Measurements from ENCODE around the gene IGFN1. TPM values are rescaled to one million over a fixed set of nuclear protein-coding genes. Genes with fewer than 3 reads are reported as not detected.

IGFN1 gene
- total RNA-seq, 1 experiment from 2014 or later, result 0.04 TPM

- Histone ChIP-seq H3K4me1 (ENCODE audit: insufficient read depth, low read length) (no peaks in the 10 kb centered on the region), H3K4me3 (ENCODE audit: low read length) (no peak overlapping the region), H3K27ac (ENCODE audit: low read length) (no peak overlapping the region), H3K79me2 (ENCODE audit: low read length) (no peaks in the 10 kb centered on the region), H2AFZ (ENCODE audit: low read length) (no peak overlapping the region), H3K9ac (ENCODE audit: low read length) (no peak overlapping the region), H3F3A (ENCODE audit: low read length, unreplicated experiment) (no peaks in the 10 kb centered on the region), H3K36me3 (ENCODE audit: low read depth, low read length) (no peaks in the 10 kb centered on the region), H3K9me3 (ENCODE audit: low read length) (no peaks in the 10 kb centered on the region), H3K27me3 (ENCODE audit: low read length) (peaks cover 16% of the 10 kb centered on the region; the same call in 1 of the 2 replicates), H4K20me1 (ENCODE audit: low read length) (no peaks in the 10 kb centered on the region), H3K4me2 (ENCODE audit: low read length) (no peak overlapping the region), H3K9me2 (replicated peaks; ENCODE audit: low read length) (no peaks in the 10 kb centered on the region)
- intact Hi-C loops (cut with micrococcal nuclease), result no loop called here
- ChIA-PET CTCF (interaction anchor here (1.1 kb wide), 1 partner anchor 9 kb away, joined by 3 read pairs; no protein-coding TSS in a partner anchor), POLR2A (ENCODE audit: unreplicated experiment) (no interaction called here)
- no peak for TF ChIP-seq CTCF (conservative IDR thresholded peaks at IDR 0.05; ENCODE audit: low read depth, low read length)
- TF ChIP-seq EZH2 (IDR thresholded peaks at IDR 0.05; ENCODE audit: low read length, unreplicated experiment), result no peak
- no peak for TF ChIP-seq EZH2phosphoT487 (IDR thresholded peaks at IDR 0.05; ENCODE audit: borderline replicate concordance, low read length)
- BruUV-seq (replicated peaks), result no TSS peak
- ATAC-seq (no peak), DNase-seq (no peak)
These were observed 27.2 kb downstream of the IGFN1 start for GRCh38 chr1:201217851-201218250.

DNA sequence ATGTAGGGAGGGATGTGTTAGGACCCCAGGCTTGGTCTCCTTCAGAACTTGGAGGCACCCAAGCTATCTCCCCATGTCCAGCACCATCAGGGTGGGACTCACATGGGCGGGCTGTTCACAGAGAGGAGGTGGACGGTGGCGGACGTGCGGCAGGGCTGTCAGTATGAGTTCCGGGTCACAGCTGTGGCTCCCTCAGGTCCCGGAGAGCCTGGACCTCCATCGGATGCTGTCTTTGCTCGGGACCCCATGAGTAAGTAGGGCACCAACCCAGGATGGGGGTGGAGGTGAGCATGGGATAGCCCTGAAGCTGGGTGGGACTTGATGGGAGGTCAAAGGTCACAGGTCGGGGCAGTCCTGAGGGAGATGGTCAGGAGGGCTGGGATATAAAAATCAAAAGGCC is 27.8 kb downstream of the IGFN1 start:
- Histone ChIP-seq H3K4me1 (ENCODE audit: insufficient read depth, low read length) (no peaks in the 10 kb centered on the region), H3K9me2 (replicated peaks; ENCODE audit: low read length) (no peaks in the 10 kb centered on the region), H3K79me2 (ENCODE audit: low read length) (no peaks in the 10 kb centered on the region), H3F3A (ENCODE audit: low read length, unreplicated experiment) (no peaks in the 10 kb centered on the region), H3K4me3 (ENCODE audit: low read length) (no peak overlapping the region), H3K36me3 (ENCODE audit: low read depth, low read length) (no peaks in the 10 kb centered on the region), H3K27ac (ENCODE audit: low read length) (no peak overlapping the region), H3K9me3 (ENCODE audit: low read length) (no peaks in the 10 kb centered on the region), H2AFZ (ENCODE audit: low read length) (no peak overlapping the region), H3K27me3 (ENCODE audit: low read length) (peaks cover 15% of the 10 kb centered on the region; the same call in 1 of the 2 replicates), H3K4me2 (ENCODE audit: low read length) (no peak overlapping the region), H3K9ac (ENCODE audit: low read length) (no peak overlapping the region), H4K20me1 (ENCODE audit: low read length) (no peaks in the 10 kb centered on the region)
- no peak for TF ChIP-seq EZH2 (IDR thresholded peaks at IDR 0.05; ENCODE audit: low read length, unreplicated experiment)
- no peak for TF ChIP-seq EZH2phosphoT487 (IDR thresholded peaks at IDR 0.05; ENCODE audit: borderline replicate concordance, low read length)
- no peak for TF ChIP-seq CTCF (conservative IDR thresholded peaks at IDR 0.05; ENCODE audit: low read depth, low read length)
- BruUV-seq (replicated peaks), result no TSS peak
- intact Hi-C loops (cut with micrococcal nuclease), result no loop called here
- POLR2A ChIA-PET (ENCODE audit: unreplicated experiment), result no interaction called here
- ATAC-seq, result no peak
- DNase-seq, result no peak
- CTCF ChIA-PET, result interaction anchor here (0.5 kb wide), 1 partner anchor 9 kb away, joined by 3 read pairs; no protein-coding TSS in a partner anchor

DNA sequence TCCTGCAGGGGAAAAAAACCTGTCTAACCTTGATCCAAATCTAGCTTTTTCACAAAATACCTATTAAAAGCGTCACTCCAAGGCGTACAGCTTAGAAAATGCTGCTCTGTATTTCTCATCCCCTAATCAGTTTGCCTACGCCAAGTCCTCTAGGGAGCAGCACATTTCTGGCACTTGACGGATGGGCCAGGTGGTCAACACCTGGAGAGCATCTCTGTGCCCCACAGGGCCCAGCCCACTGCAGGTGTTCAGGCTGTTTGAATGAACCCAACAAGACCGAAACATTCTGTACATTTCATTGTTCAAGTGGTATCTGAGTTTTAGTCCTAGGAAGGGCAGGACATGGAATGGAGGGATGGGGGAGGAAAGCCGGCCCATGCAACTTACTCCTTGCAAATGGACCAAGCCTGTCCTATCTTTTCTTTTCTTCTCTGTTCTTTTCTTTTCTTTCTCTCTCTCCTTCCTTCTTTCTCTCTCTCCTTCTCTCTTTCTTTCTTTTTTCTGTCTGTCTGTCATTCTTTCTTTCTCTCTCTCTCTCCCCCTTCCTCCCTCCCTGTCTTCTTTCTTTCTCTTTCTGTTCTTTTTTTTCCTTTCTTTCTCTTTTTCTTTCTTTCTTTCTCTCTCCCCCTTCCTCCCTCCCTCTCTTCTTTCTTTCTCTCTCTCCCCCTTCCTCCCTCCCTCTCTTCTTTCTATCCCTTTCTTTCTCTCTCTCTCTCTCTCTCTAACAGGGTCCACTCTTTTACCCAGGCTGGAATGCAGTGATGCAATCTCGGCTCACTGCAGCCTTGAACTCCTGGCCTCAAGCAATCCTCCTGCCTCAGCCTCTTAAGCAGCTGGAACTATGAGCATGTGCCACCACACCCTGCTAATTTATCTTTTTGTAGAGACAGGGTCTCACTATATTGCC is 29.1 kb downstream of the IGFN1 start:
- TF ChIP-seq EZH2 (IDR thresholded peaks at IDR 0.05; ENCODE audit: low read length, unreplicated experiment) (no peak), CTCF (conservative IDR thresholded peaks at IDR 0.05; ENCODE audit: low read depth, low read length) (no peak), EZH2phosphoT487 (IDR thresholded peaks at IDR 0.05; ENCODE audit: borderline replicate concordance, low read length) (no peak)
- H2AFZ ChIP-seq (ENCODE audit: low read length), result no peak overlapping the region
- no peak overlapping the region for H3K9ac ChIP-seq (ENCODE audit: low read length)
- H3K27ac ChIP-seq (ENCODE audit: low read length), result no peak overlapping the region
- CTCF ChIA-PET, result no interaction called here
- peaks cover 15% of the 10 kb centered on the region; the same call in 1 of the 2 replicates for H3K27me3 ChIP-seq (ENCODE audit: low read length)
- H3F3A ChIP-seq (ENCODE audit: low read length, unreplicated experiment), result no peaks in the 10 kb centered on the region
- POLR2A ChIA-PET (ENCODE audit: unreplicated experiment), result no interaction called here
- H3K9me3 ChIP-seq (ENCODE audit: low read length), result no peaks in the 10 kb centered on the region
- no peak for DNase-seq
- H3K4me1 ChIP-seq (ENCODE audit: insufficient read depth, low read length), result no peaks in the 10 kb centered on the region
- intact Hi-C loops (cut with micrococcal nuclease), result no loop called here
- no peaks in the 10 kb centered on the region for H3K36me3 ChIP-seq (ENCODE audit: low read depth, low read length)
- no peak for ATAC-seq
- H3K4me3 ChIP-seq (ENCODE audit: low read length), result no peak overlapping the region
- no peaks in the 10 kb centered on the region for H4K20me1 ChIP-seq (ENCODE audit: low read length)
- H3K79me2 ChIP-seq (ENCODE audit: low read length), result no peaks in the 10 kb centered on the region
- no peak overlapping the region for H3K4me2 ChIP-seq (ENCODE audit: low read length)
- no TSS peak for BruUV-seq (replicated peaks)
- H3K9me2 ChIP-seq (replicated peaks; ENCODE audit: low read length), result no peaks in the 10 kb centered on the region
